ENCODE measurements around the gene ZNF506.
"Not testable (repeated sequence)": the region's sequence is repeated elsewhere in the genome, so short reads cannot be mapped to it uniquely, and the experiment has no call there.

Gene ZNF506

GRCh38 chr19:19816679-19817078 is 4.9 kb downstream of the ZNF506 start:
- Histone ChIP-seq H3K18ac (ENCODE audit: low read depth in 1 of 2, low read length in 2 of 2) (no peak overlapping the region), H3K36me3 (ENCODE audit: control insufficient read depth in 1 of 2, insufficient read depth in 2 of 2, low read depth in 1 of 2, low read length in 2 of 2) (peaks cover 34 to 48% of the 10 kb centered on the region in 2 experiments), H3K27me3 (ENCODE audit: control insufficient read depth in 1 of 2, insufficient read depth in 1 of 2, low read length in 2 of 2) (no peaks in the 10 kb centered on the region), H2AFZ (ENCODE audit: low read depth, low read length) (no peak overlapping the region), H2BK12ac (ENCODE audit: low read length in 2 of 2) (no peak overlapping the region), H2BK15ac (ENCODE audit: low read depth, poor library complexity, severe bottlenecking) (no peak overlapping the region), H4K91ac (ENCODE audit: low read length) (no peak overlapping the region), H2BK5ac (ENCODE audit: low read depth, low read length, poor library complexity, severe bottlenecking) (no peak overlapping the region), H3K4me2 (ENCODE audit: low read length, poor library complexity, severe bottlenecking) (no peak overlapping the region), H3K27ac (ENCODE audit: low read length, poor library complexity, severe bottlenecking) (no peak overlapping the region), H3K9me3 (ENCODE audit: control insufficient read depth, low read length) (peaks cover 79% of the 10 kb centered on the region), H2BK120ac (ENCODE audit: low read depth, low read length) (no peak overlapping the region), H3K4me1 (ENCODE audit: control insufficient read depth, insufficient read depth, low read depth, low read length) (no peaks in the 10 kb centered on the region), H3K14ac (ENCODE audit: low read length in 2 of 2) (no peak overlapping the region), H3K9ac (ENCODE audit: low read length) (no peak overlapping the region), H2AK5ac (ENCODE audit: low read length, severe bottlenecking) (no peak overlapping the region), H3K4ac (ENCODE audit: low read depth in 1 of 2, low read length in 2 of 2) (no peak overlapping the region), H3K4me3 (ENCODE audit: insufficient read depth in 1 of 2, low read depth in 1 of 2, low read length in 2 of 2) (no peak overlapping the region), H4K8ac (ENCODE audit: low read length) (no peak overlapping the region), H3K23ac (ENCODE audit: low read length in 2 of 2) (no peak overlapping the region), H3K79me1 (replicated peaks; ENCODE audit: low read length, poor library complexity, severe bottlenecking) (peaks cover 29% of the 10 kb centered on the region)
- WGBS = 95% methylated on average over 5 of the region's 9 CpGs
- no peak for DNase-seq

- H3K14ac ChIP-seq (ENCODE audit: low read length in 2 of 2); H4K91ac ChIP-seq (ENCODE audit: low read length); H2BK12ac ChIP-seq (ENCODE audit: low read length in 2 of 2); H2AFZ ChIP-seq (ENCODE audit: low read depth, low read length); H3K18ac ChIP-seq (ENCODE audit: low read depth in 1 of 2, low read length in 2 of 2); H3K27me3 ChIP-seq (ENCODE audit: control insufficient read depth in 1 of 2, insufficient read depth in 1 of 2, low read length in 2 of 2); H2AK5ac ChIP-seq (ENCODE audit: low read length, severe bottlenecking); H3K23ac ChIP-seq (ENCODE audit: low read length in 2 of 2); H3K27ac ChIP-seq (ENCODE audit: low read length, poor library complexity, severe bottlenecking); H2BK120ac ChIP-seq (ENCODE audit: low read depth, low read length); H4K8ac ChIP-seq (ENCODE audit: low read length); H2BK15ac ChIP-seq (ENCODE audit: low read depth, poor library complexity, severe bottlenecking); H2BK5ac ChIP-seq (ENCODE audit: low read depth, low read length, poor library complexity, severe bottlenecking); H3K4me2 ChIP-seq (ENCODE audit: low read length, poor library complexity, severe bottlenecking); H3K4me1 ChIP-seq (ENCODE audit: control insufficient read depth, insufficient read depth, low read depth, low read length); DNase-seq; H3K4ac ChIP-seq (ENCODE audit: low read depth in 1 of 2, low read length in 2 of 2); H3K9ac ChIP-seq (ENCODE audit: low read length): not testable (repeated sequence)
- Histone ChIP-seq H3K36me3 (ENCODE audit: control insufficient read depth in 1 of 2, insufficient read depth in 2 of 2, low read depth in 1 of 2, low read length in 2 of 2) (peaks cover 24 to 43% of the 10 kb centered on the region in 2 experiments), H3K4me3 (ENCODE audit: insufficient read depth in 1 of 2, low read depth in 1 of 2, low read length in 2 of 2) (peak overlapping the region in 1 of 2 experiments; percentile 5), H3K79me1 (replicated peaks; ENCODE audit: low read length, poor library complexity, severe bottlenecking) (peaks cover 31% of the 10 kb centered on the region), H3K9me3 (ENCODE audit: control insufficient read depth, low read length) (peaks cover 79% of the 10 kb centered on the region)
- 100% methylated on average over 1 of the region's 1 CpG for WGBS
Measured at GRCh38 chr19:19811999-19812398, 9.6 kb downstream of the ZNF506 start.

- H3K9me3 ChIP-seq (ENCODE audit: control insufficient read depth, low read length) = peaks cover 80% of the 10 kb centered on the region
- no peak overlapping the region for H3K23ac ChIP-seq (ENCODE audit: low read length in 2 of 2)
- H2BK5ac ChIP-seq (ENCODE audit: low read depth, low read length, poor library complexity, severe bottlenecking) = peak overlapping the region; percentile 44
- no peak for DNase-seq
- no peak overlapping the region for H3K4me3 ChIP-seq (ENCODE audit: insufficient read depth in 1 of 2, low read depth in 1 of 2, low read length in 2 of 2)
- H3K27me3 ChIP-seq (ENCODE audit: control insufficient read depth in 1 of 2, insufficient read depth in 1 of 2, low read length in 2 of 2) = no peaks in the 10 kb centered on the region
- no peak overlapping the region for H2AK5ac ChIP-seq (ENCODE audit: low read length, severe bottlenecking)
- no peak overlapping the region for H2AFZ ChIP-seq (ENCODE audit: low read depth, low read length)
- H3K4me1 ChIP-seq (ENCODE audit: control insufficient read depth, insufficient read depth, low read depth, low read length) = no peaks in the 10 kb centered on the region
- H3K9ac ChIP-seq (ENCODE audit: low read length) = no peak overlapping the region
- H2BK15ac ChIP-seq (ENCODE audit: low read depth, poor library complexity, severe bottlenecking) = no peak overlapping the region
- H2BK120ac ChIP-seq (ENCODE audit: low read depth, low read length) = no peak overlapping the region
- H3K18ac ChIP-seq (ENCODE audit: low read depth in 1 of 2, low read length in 2 of 2) = no peak overlapping the region
- peaks cover 23% of the 10 kb centered on the region for H3K79me1 ChIP-seq (replicated peaks; ENCODE audit: low read length, poor library complexity, severe bottlenecking)
- H3K36me3 ChIP-seq (ENCODE audit: control insufficient read depth in 1 of 2, insufficient read depth in 2 of 2, low read depth in 1 of 2, low read length in 2 of 2) = peaks cover 36 to 47% of the 10 kb centered on the region in 2 experiments
- H3K14ac ChIP-seq (ENCODE audit: low read length in 2 of 2) = no peak overlapping the region
- H2BK12ac ChIP-seq (ENCODE audit: low read length in 2 of 2) = no peak overlapping the region
- no peak overlapping the region for H4K8ac ChIP-seq (ENCODE audit: low read length)
- no peak overlapping the region for H3K4ac ChIP-seq (ENCODE audit: low read depth in 1 of 2, low read length in 2 of 2)
- no peak overlapping the region for H3K27ac ChIP-seq (ENCODE audit: low read length, poor library complexity, severe bottlenecking)
- WGBS = 100% methylated on average over 1 of the region's 1 CpG
- H4K91ac ChIP-seq (ENCODE audit: low read length) = no peak overlapping the region
- H3K4me2 ChIP-seq (ENCODE audit: low read length, poor library complexity, severe bottlenecking) = no peak overlapping the region
Measured at GRCh38 chr19:19805480-19805879, 16.1 kb downstream of the ZNF506 start.

GRCh38 chr19:19788015-19788414 is 33.5 kb downstream of the ZNF506 start:
- H3K4ac ChIP-seq (ENCODE audit: low read depth in 1 of 2, low read length in 2 of 2) = no peak overlapping the region
- no peak overlapping the region for H3K27ac ChIP-seq (ENCODE audit: low read length, poor library complexity, severe bottlenecking)
- H2AK5ac ChIP-seq (ENCODE audit: low read length, severe bottlenecking) = no peak overlapping the region
- no peak overlapping the region for H2BK12ac ChIP-seq (ENCODE audit: low read length in 2 of 2)
- H3K27me3 ChIP-seq (ENCODE audit: control insufficient read depth in 1 of 2, insufficient read depth in 1 of 2, low read length in 2 of 2) = no peaks in the 10 kb centered on the region
- no peak overlapping the region for H2BK120ac ChIP-seq (ENCODE audit: low read depth, low read length)
- no peak overlapping the region for H3K9ac ChIP-seq (ENCODE audit: low read length)
- peaks cover 26% of the 10 kb centered on the region for H3K79me1 ChIP-seq (replicated peaks; ENCODE audit: low read length, poor library complexity, severe bottlenecking)
- H3K4me1 ChIP-seq (ENCODE audit: control insufficient read depth, insufficient read depth, low read depth, low read length) = no peaks in the 10 kb centered on the region
- H2AFZ ChIP-seq (ENCODE audit: low read depth, low read length) = no peak overlapping the region
- no peak overlapping the region for H4K8ac ChIP-seq (ENCODE audit: low read length)
- no peak overlapping the region for H3K23ac ChIP-seq (ENCODE audit: low read length in 2 of 2)
- no peak for DNase-seq
- no peak overlapping the region for H3K4me2 ChIP-seq (ENCODE audit: low read length, poor library complexity, severe bottlenecking)
- H3K14ac ChIP-seq (ENCODE audit: low read length in 2 of 2) = no peak overlapping the region
- WGBS = 91% methylated on average over 1 of the region's 1 CpG
- H3K4me3 ChIP-seq (ENCODE audit: insufficient read depth in 1 of 2, low read depth in 1 of 2, low read length in 2 of 2) = peak overlapping the region in 1 of 2 experiments; percentile 29
- H3K36me3 ChIP-seq (ENCODE audit: control insufficient read depth in 1 of 2, insufficient read depth in 2 of 2, low read depth in 1 of 2, low read length in 2 of 2) = peaks cover 56 to 69% of the 10 kb centered on the region in 2 experiments
- H2BK5ac ChIP-seq (ENCODE audit: low read depth, low read length, poor library complexity, severe bottlenecking) = no peak overlapping the region
- no peak overlapping the region for H4K91ac ChIP-seq (ENCODE audit: low read length)
- peaks cover 82% of the 10 kb centered on the region for H3K9me3 ChIP-seq (ENCODE audit: control insufficient read depth, low read length)
- H2BK15ac ChIP-seq (ENCODE audit: low read depth, poor library complexity, severe bottlenecking) = no peak overlapping the region
- H3K18ac ChIP-seq (ENCODE audit: low read depth in 1 of 2, low read length in 2 of 2) = no peak overlapping the region
